Measurements from ENCODE around the gene AK5. TPM values are rescaled to one million over a fixed set of nuclear protein-coding genes. Genes with fewer than 3 reads are reported as not detected.
"Not testable (repeated sequence)": the region's sequence is repeated elsewhere in the genome, so short reads cannot be mapped to it uniquely, and the experiment has no call there.

The AK5 gene
- total RNA-seq, 2 experiments from 2014 or later = 1.6 to 2.2 TPM

- H3K27me3 Mint-ChIP-seq = no peaks in the 10 kb centered on the region
- H3K36me3 Mint-ChIP-seq = no peaks in the 10 kb centered on the region
- H3K4me3 Mint-ChIP-seq = no peak overlapping the region
- peaks cover 9% of the 10 kb centered on the region for H3K4me1 Mint-ChIP-seq (ENCODE audit: low read depth)
- H3K27ac Mint-ChIP-seq = no peak overlapping the region
- POLR2A ChIA-PET = no interaction called here
- intact Hi-C loops (cut with micrococcal nuclease) = no loop called here
- CTCF ChIA-PET = no interaction called here
- no peak for DNase-seq
- no peaks in the 10 kb centered on the region for H3K9me3 Mint-ChIP-seq
Measured at GRCh38 chr1:77388661-77389060, 106.8 kb downstream of the AK5 start.

- H3K4me1 Mint-ChIP-seq (ENCODE audit: low read depth) = peaks cover 9% of the 10 kb centered on the region
- H3K9me3 Mint-ChIP-seq = no peaks in the 10 kb centered on the region
- POLR2A ChIA-PET = no interaction called here
- no peaks in the 10 kb centered on the region for H3K27me3 Mint-ChIP-seq
- H3K36me3 Mint-ChIP-seq = no peaks in the 10 kb centered on the region
- H3K4me3 Mint-ChIP-seq = no peak overlapping the region
- H3K27ac Mint-ChIP-seq = no peak overlapping the region
- intact Hi-C loops (cut with micrococcal nuclease) = no loop called here
- CTCF ChIA-PET = no interaction called here
- no peak for DNase-seq
Measured at GRCh38 chr1:77392486-77392885, 110.7 kb downstream of the AK5 start.

GRCh38 chr1:77394166-77394565, 112.3 kb downstream of the AK5 start:
- H3K27me3 Mint-ChIP-seq = no peaks in the 10 kb centered on the region
- no peak overlapping the region for H3K4me3 Mint-ChIP-seq
- H3K27ac Mint-ChIP-seq = no peak overlapping the region
- H3K36me3 Mint-ChIP-seq = no peaks in the 10 kb centered on the region
- ChIA-PET POLR2A (no interaction called here), CTCF (interaction anchor here (0.7 kb wide), 1 partner anchor 389 kb away, joined by 3 read pairs; no protein-coding TSS in a partner anchor)
- intact Hi-C loops (cut with micrococcal nuclease) = no loop called here
- H3K4me1 Mint-ChIP-seq (ENCODE audit: low read depth) = no peaks in the 10 kb centered on the region
- H3K9me3 Mint-ChIP-seq = no peaks in the 10 kb centered on the region
- no peak for DNase-seq

- no peak overlapping the region for H3K4me3 Mint-ChIP-seq
- intact Hi-C loops (cut with micrococcal nuclease) = no loop called here
- no peak overlapping the region for H3K27ac Mint-ChIP-seq
- no peaks in the 10 kb centered on the region for H3K27me3 Mint-ChIP-seq
- no peak for DNase-seq
- no peaks in the 10 kb centered on the region for H3K9me3 Mint-ChIP-seq
- ChIA-PET CTCF (interaction anchor here (0.7 kb wide), 1 partner anchor 388 kb away, joined by 3 read pairs; no protein-coding TSS in a partner anchor), POLR2A (no interaction called here)
- no peaks in the 10 kb centered on the region for H3K36me3 Mint-ChIP-seq
- no peaks in the 10 kb centered on the region for H3K4me1 Mint-ChIP-seq (ENCODE audit: low read depth)
Measured at GRCh38 chr1:77395051-77395450, 113.2 kb downstream of the AK5 start.

GRCh38 chr1:77398152-77398551, 116.3 kb downstream of the AK5 start:
- Mint-ChIP-seq H3K4me1 (ENCODE audit: low read depth) (no peaks in the 10 kb centered on the region), H3K9me3 (no peaks in the 10 kb centered on the region), H3K27me3 (no peaks in the 10 kb centered on the region), H3K27ac (no peak overlapping the region), H3K36me3 (no peaks in the 10 kb centered on the region), H3K4me3 (no peak overlapping the region)
- DNase-seq = no peak
- ChIA-PET POLR2A (no interaction called here), CTCF (no interaction called here)
- intact Hi-C loops (cut with micrococcal nuclease) = no loop called here

GRCh38 chr1:77399250-77400086, 117.6 kb downstream of the AK5 start:
- no peak overlapping the region for H3K4me3 Mint-ChIP-seq
- intact Hi-C loops (cut with micrococcal nuclease) = no loop called here
- no peaks in the 10 kb centered on the region for H3K4me1 Mint-ChIP-seq (ENCODE audit: low read depth)
- H3K27ac Mint-ChIP-seq = no peak overlapping the region
- ChIA-PET CTCF (no interaction called here), POLR2A (no interaction called here)
- DNase-seq = no peak
- H3K27me3 Mint-ChIP-seq = no peaks in the 10 kb centered on the region
- H3K36me3 Mint-ChIP-seq = no peaks in the 10 kb centered on the region
- H3K9me3 Mint-ChIP-seq = no peaks in the 10 kb centered on the region

- Mint-ChIP-seq H3K27me3 (no peaks in the 10 kb centered on the region), H3K4me3 (no peak overlapping the region), H3K27ac (no peak overlapping the region), H3K36me3 (no peaks in the 10 kb centered on the region), H3K4me1 (ENCODE audit: low read depth) (no peaks in the 10 kb centered on the region), H3K9me3 (no peaks in the 10 kb centered on the region)
- intact Hi-C loops (cut with micrococcal nuclease) = no loop called here
- ChIA-PET CTCF (no interaction called here), POLR2A (no interaction called here)
- no peak for DNase-seq
Measured at GRCh38 chr1:77400781-77401180, 119.0 kb downstream of the AK5 start.

GRCh38 chr1:77401384-77401783, 119.6 kb downstream of the AK5 start:
- intact Hi-C loops (cut with micrococcal nuclease) = no loop called here
- H3K9me3 Mint-ChIP-seq = no peaks in the 10 kb centered on the region
- H3K4me3 Mint-ChIP-seq = no peak overlapping the region
- no peaks in the 10 kb centered on the region for H3K27me3 Mint-ChIP-seq
- CTCF ChIA-PET = no interaction called here
- H3K4me1 Mint-ChIP-seq (ENCODE audit: low read depth) = no peaks in the 10 kb centered on the region
- DNase-seq = no peak
- no peaks in the 10 kb centered on the region for H3K36me3 Mint-ChIP-seq
- H3K27ac Mint-ChIP-seq = no peak overlapping the region
- POLR2A ChIA-PET = no interaction called here

- intact Hi-C loops (cut with micrococcal nuclease) = no loop called here
- Mint-ChIP-seq H3K27ac (no peak overlapping the region), H3K36me3 (no peaks in the 10 kb centered on the region), H3K4me1 (ENCODE audit: low read depth) (no peaks in the 10 kb centered on the region), H3K4me3 (no peak overlapping the region), H3K9me3 (peaks cover 5% of the 10 kb centered on the region), H3K27me3 (no peaks in the 10 kb centered on the region)
- ChIA-PET CTCF (no interaction called here), POLR2A (no interaction called here)
- DNase-seq = no peak
Measured at GRCh38 chr1:77405186-77405585, 123.4 kb downstream of the AK5 start.

- no peak for DNase-seq
- Mint-ChIP-seq H3K4me1 (ENCODE audit: low read depth) (no peaks in the 10 kb centered on the region), H3K4me3 (no peak overlapping the region), H3K36me3 (no peaks in the 10 kb centered on the region), H3K9me3 (peaks cover 5% of the 10 kb centered on the region), H3K27me3 (no peaks in the 10 kb centered on the region), H3K27ac (no peak overlapping the region)
- CTCF ChIA-PET = no interaction called here
- POLR2A ChIA-PET = no interaction called here
- intact Hi-C loops (cut with micrococcal nuclease) = no loop called here
Measured at GRCh38 chr1:77406661-77407060, 124.8 kb downstream of the AK5 start.

- Mint-ChIP-seq H3K27ac (no peak overlapping the region), H3K4me1 (ENCODE audit: low read depth) (peaks cover 4% of the 10 kb centered on the region), H3K36me3 (no peaks in the 10 kb centered on the region), H3K4me3 (no peak overlapping the region), H3K9me3 (peaks cover 5% of the 10 kb centered on the region), H3K27me3 (no peaks in the 10 kb centered on the region)
- ChIA-PET CTCF (no interaction called here), POLR2A (no interaction called here)
- DNase-seq = no peak
- intact Hi-C loops (cut with micrococcal nuclease) = no loop called here
Measured at GRCh38 chr1:77407738-77408375, 126.0 kb downstream of the AK5 start.

- H3K27me3 Mint-ChIP-seq; H3K4me3 Mint-ChIP-seq; H3K9me3 Mint-ChIP-seq; POLR2A ChIA-PET; H3K27ac Mint-ChIP-seq; DNase-seq; H3K36me3 Mint-ChIP-seq; intact Hi-C loops (cut with micrococcal nuclease): not testable (repeated sequence)
- H3K4me1 Mint-ChIP-seq (ENCODE audit: low read depth) = peaks cover 15% of the 10 kb centered on the region
- CTCF ChIA-PET = interaction anchor here (0.6 kb wide), 1 partner anchor 125 kb away, joined by 3 read pairs; no protein-coding TSS in a partner anchor
Measured at GRCh38 chr1:77408933-77409332, 127.1 kb downstream of the AK5 start.
